IMR-90 (cell line): ENCODE data around the gene KLK6. TPM values are rescaled to one million over a fixed set of nuclear protein-coding genes. Genes with fewer than 3 reads are reported as not detected.
A peak's percentile ranks its signal among the peaks of the same experiment; 100 is the strongest.

Source experiments
- ATAC-seq: fragments of 200-7000 bp; cut with Tn5 transposase; 2 replicates; pipeline ENCODE4 v1.9.1; 2020; ENCODE audit warnings: low read depth, mild to moderate bottlenecking, moderate library complexity
- BruUV-seq: library from RNA; stranded (reverse); fragments of 400-500 nt; replicated peaks from 2 replicates; lab custom pipeline; 2021; lab: Mats Ljungman, UMichigan
- CTCF ChIA-PET: fragments of 300-600 bp; formaldehyde crosslinking; extraction: SDS; loops from one replicate; lab custom pipeline; 2021; ENCODE audit warnings: antibody characterized with exemption; lab: Yijun Ruan, JAX
- POLR2A ChIA-PET: fragments of 300-600 bp; sonication (Branson Sonifier 250); formaldehyde crosslinking; loops from one replicate; lab custom pipeline; 2022; ENCODE audit warnings: antibody characterized with exemption; ENCODE audit not compliant: unreplicated experiment; lab: Charles Lee
- DNase-seq: peaks from one replicate; pipeline ENCODE4 v3.0.0; 2013
- H2AFZ ChIP-seq: replicated peaks from 2 replicates; pipeline ENCODE3; 2013; ENCODE audit warnings: low read length, mild to moderate bottlenecking; ENCODE audit not compliant: poor library complexity
- H2AK5ac ChIP-seq: 2 replicates; pipeline ENCODE4 v1.6.1; 2013; ENCODE audit warnings: low read depth, low read length, inconsistent platforms
- H2AK9ac ChIP-seq: replicated peaks from 2 replicates; pipeline ENCODE3; 2013; ENCODE audit warnings: mild to moderate bottlenecking, low read depth, low read length, moderate library complexity; ENCODE audit not compliant: poor library complexity
- H2BK120ac ChIP-seq: 2 replicates; pipeline ENCODE4 v1.6.1; 2013; ENCODE audit warnings: low read depth, low read length, inconsistent platforms
- H2BK15ac ChIP-seq: 3 replicates; pipeline ENCODE4 v1.6.1; 2013; ENCODE audit warnings: low read depth, low read length, inconsistent platforms
- H2BK20ac ChIP-seq: 2 replicates; pipeline ENCODE4 v1.6.1; 2013; ENCODE audit warnings: low read depth, mild to moderate bottlenecking, inconsistent platforms, low read length, moderate library complexity
- H2BK5ac ChIP-seq: 2 replicates; pipeline ENCODE4 v1.6.1; 2013; ENCODE audit warnings: mild to moderate bottlenecking, low read depth, low read length, inconsistent platforms; ENCODE audit not compliant: poor library complexity, severe bottlenecking
- H3K14ac ChIP-seq: replicated peaks from 2 replicates; pipeline ENCODE4 v1.6.1; 2013; ENCODE audit warnings: low read depth, low read length, inconsistent platforms
- H3K18ac ChIP-seq: 2 replicates; pipeline ENCODE4 v1.6.1; 2013; ENCODE audit warnings: low read depth, low read length, control low read depth
- H3K23ac ChIP-seq: 2 replicates; pipeline ENCODE4 v1.6.1; 2013; ENCODE audit warnings: low read depth, low read length, inconsistent platforms
- H3K27ac ChIP-seq: 2 replicates; pipeline ENCODE4 v1.5.1; 2013; ENCODE audit warnings: mild to moderate bottlenecking, control low read depth, low read length; ENCODE audit not compliant: insufficient read depth
- H3K27me3 ChIP-seq: 2 replicates; pipeline ENCODE4 v1.6.1; 2013; ENCODE audit warnings: low read length; ENCODE audit not compliant: control insufficient read depth, insufficient read depth
- H3K36me3 ChIP-seq: 2 replicates; pipeline ENCODE4 v1.6.1; 2013; ENCODE audit warnings: low read length, mixed read lengths; ENCODE audit not compliant: control insufficient read depth, insufficient read depth
- H3K4ac ChIP-seq: 2 replicates; pipeline ENCODE4 v1.6.1; 2013; ENCODE audit warnings: low read depth, low read length, inconsistent platforms
- H3K4me1 ChIP-seq: 2 replicates; pipeline ENCODE4 v1.6.1; 2013; ENCODE audit warnings: low read length, mixed read lengths; ENCODE audit not compliant: control insufficient read depth, insufficient read depth
- H3K4me2 ChIP-seq: 2 replicates; pipeline ENCODE4 v1.6.1; 2013; ENCODE audit warnings: low read depth, mild to moderate bottlenecking, control low read depth, low read length, moderate library complexity
- H3K4me3 ChIP-seq: 2 replicates; pipeline ENCODE4 v1.5.1; 2013; ENCODE audit warnings: low read depth, mild to moderate bottlenecking, control low read depth, low read length, moderate library complexity; ENCODE audit not compliant: insufficient read depth
- H3K56ac ChIP-seq: 2 replicates; pipeline ENCODE4 v1.6.1; 2013; ENCODE audit warnings: low read length, inconsistent platforms; ENCODE audit not compliant: insufficient read depth; ENCODE audit errors: extremely low read depth
- H3K79me1 ChIP-seq, 2 experiments: 2 replicates each; pipeline ENCODE4 v1.6.1; 2013; ENCODE audit warnings: low read length in 2 of 2, inconsistent platforms in 1 of 2, low read depth in 1 of 2
- H3K9ac ChIP-seq: 2 replicates; pipeline ENCODE4 v1.6.1; 2013; ENCODE audit warnings: low read depth, low read length, control low read depth
- H3K9me1 ChIP-seq: 2 replicates; pipeline ENCODE4 v1.6.1; 2013; ENCODE audit warnings: low read length, inconsistent platforms; ENCODE audit not compliant: insufficient read depth
- H3K9me3 ChIP-seq: 2 replicates; pipeline ENCODE4 v1.6.1; 2013; ENCODE audit warnings: low read length; ENCODE audit not compliant: control insufficient read depth, insufficient read depth
- H4K20me1 ChIP-seq: 2 replicates; pipeline ENCODE4 v1.6.1; 2013; ENCODE audit warnings: low read length, inconsistent platforms; ENCODE audit not compliant: insufficient read depth
- H4K5ac ChIP-seq: 2 replicates; pipeline ENCODE4 v1.6.1; 2013; ENCODE audit warnings: mild to moderate bottlenecking, low read depth, low read length, control low read depth
- H4K8ac ChIP-seq, 2 experiments: 2 replicates each; pipeline ENCODE4 v1.6.1; 2013; ENCODE audit warnings: low read depth in 2 of 2, low read length in 2 of 2, control low read depth in 1 of 2, inconsistent platforms in 1 of 2
- H4K91ac ChIP-seq: 2 replicates; pipeline ENCODE4 v1.6.1; 2013; ENCODE audit warnings: low read depth, low read length, inconsistent platforms; ENCODE audit not compliant: insufficient read depth
- CTCF ChIP-seq: conservative IDR thresholded peaks from 2 replicates; pipeline ENCODE4 v1.5.1; 2012; ENCODE audit warnings: mild to moderate bottlenecking, low read depth, low read length, improper control_type of control experiment
- RAD21 ChIP-seq: IDR thresholded peaks from 2 replicates; pipeline ENCODE4 v1.6.1; 2012; ENCODE audit warnings: low read length, improper control_type of control experiment
- RCOR1 ChIP-seq: IDR thresholded peaks from 2 replicates; pipeline ENCODE4 v1.6.1; 2012; ENCODE audit warnings: mild to moderate bottlenecking, low read length, improper control_type of control experiment; ENCODE audit not compliant: insufficient replicate concordance
- WGBS, 2 experiments: methylation state at CpG; one replicate each; pipeline versions ENCODE4 v1.1.5 to v1.1.7; 2013; ENCODE audit warnings: missing lambda C conversion rate in 2 of 2; ENCODE audit not compliant: insufficient read length in 1 of 2; ENCODE audit errors: extremely low coverage in 2 of 2; 5-methylcytosine and 5-hydroxymethylcytosine counted together
- dilution Hi-C: fragments of 300-500 bp; cut with HindIII; formaldehyde crosslinking; loops from one replicate; pipeline ENCODE4 v1.14.3; 2018; ENCODE audit warnings: low sequenced_read_pairs; ENCODE audit not compliant: unreplicated experiment
- in situ Hi-C: fragments of 300-500 bp; cut with MboI; formaldehyde crosslinking; loops from 3 replicates; pipeline ENCODE4 v1.14.3; 2019; ENCODE audit warnings: low sequenced_read_pairs, inconsistent platforms, mixed read lengths
- intact Hi-C: fragments of 100-400 bp; cut with micrococcal nuclease; formaldehyde crosslinking; loops from 2 replicates; pipeline ENCODE4 v1.10.0; 2022
- polyA plus RNA-seq, 3 experiments: library from polyadenylated mRNA; depleted of rRNA; stranded (reverse); fragments of >200 nt; gene quantifications; 2 replicates each; pipeline ENCODE4 v1.2.3, GENCODE V29; 2012; ENCODE audit warnings: low replicate concordance in 1 of 3
- total RNA-seq: library from RNA; depleted of rRNA; stranded (reverse); fragments of >200 nt; gene quantifications from 2 replicates; pipeline ENCODE4 v1.2.3, GENCODE V29; 2012

The KLK6 gene
- total and polyA plus RNA-seq, 2 of the 4 experiments (the other 2 are of a cell fraction), result not detected

GRCh38 chr19:51016798-51017683 lies 47.6 kb upstream of the KLK6 start:
- TF ChIP-seq CTCF, result peak; percentile 43
- TF ChIP-seq RCOR1, result no peak
- TF ChIP-seq RAD21, result 0 out of 2 replicates have a peak, but pooled peaks have one; percentile 13
- H2BK5ac ChIP-seq, result no peak overlapping the region
- H3K4me3 ChIP-seq, result no peak overlapping the region
- no peaks in the 10 kb centered on the region; the same call in 1 of the 2 replicates for H3K9me3 ChIP-seq
- no peak overlapping the region for H4K5ac ChIP-seq
- dilution Hi-C loops (no loop called here), intact Hi-C loops (loop anchor here (10.0 kb wide), 1 partner anchor 662 kb away; no protein-coding TSS in a partner anchor), in situ Hi-C loops (no loop called here)
- ATAC-seq (peak; percentile 56), DNase-seq (peak; percentile 16)
- POLR2A ChIA-PET, result no interaction called here
- no TSS peak for BruUV-seq
- no peak overlapping the region for H3K56ac ChIP-seq
- H3K23ac ChIP-seq, result no peak overlapping the region
- H4K8ac ChIP-seq, result no peak overlapping the region
- H3K4ac ChIP-seq, result no peak overlapping the region
- H3K9me1 ChIP-seq, result no peaks in the 10 kb centered on the region
- no peak overlapping the region for H2BK20ac ChIP-seq
- H4K91ac ChIP-seq, result no peak overlapping the region
- no peaks in the 10 kb centered on the region for H3K36me3 ChIP-seq
- 1% methylated on average over 42 of the region's 68 CpGs; no CpG with 5 or more reads in 1 of the 2 experiments for WGBS, 2 experiments
- CTCF ChIA-PET, result interaction anchor here (0.8 kb wide), 1 partner anchor 152 kb away, joined by 3 read pairs; no protein-coding TSS in a partner anchor
- no peak overlapping the region for H3K18ac ChIP-seq
- H2BK15ac ChIP-seq, result no peak overlapping the region
- no peak overlapping the region for H2BK120ac ChIP-seq
- H3K4me1 ChIP-seq, result no peaks in the 10 kb centered on the region
- no peak overlapping the region for H3K9ac ChIP-seq
- peak overlapping the region; percentile 58 for H2AFZ ChIP-seq
- no peak overlapping the region for H3K27ac ChIP-seq
- H2AK5ac ChIP-seq, result no peak overlapping the region
- no peaks in the 10 kb centered on the region for H4K20me1 ChIP-seq
- no peak overlapping the region for H3K14ac ChIP-seq
- no peak overlapping the region; the same call in 1 of the 2 replicates for H3K4me2 ChIP-seq
- peaks cover 19% of the 10 kb centered on the region for H3K27me3 ChIP-seq
- peak overlapping the region; percentile 55 for H2AK9ac ChIP-seq
- H3K79me1 ChIP-seq, result no peaks in the 10 kb centered on the region
